Hematopoietic multipotent progenitor cell treated with erythropoietin and hydrocortisone succinate and interleukin-3 and kit ligand, for 8 days (in vitro differentiated cells): ENCODE data around the gene CD84.
"Not testable (repeated sequence)": the region's sequence is repeated elsewhere in the genome, so short reads cannot be mapped to it uniquely, and the experiment has no call there.

ENCODE experiments used
- DNase-seq: peaks from one replicate; pipeline ENCODE4 v3.0.0-alpha.2; 2015

Gene CD84, protein sequence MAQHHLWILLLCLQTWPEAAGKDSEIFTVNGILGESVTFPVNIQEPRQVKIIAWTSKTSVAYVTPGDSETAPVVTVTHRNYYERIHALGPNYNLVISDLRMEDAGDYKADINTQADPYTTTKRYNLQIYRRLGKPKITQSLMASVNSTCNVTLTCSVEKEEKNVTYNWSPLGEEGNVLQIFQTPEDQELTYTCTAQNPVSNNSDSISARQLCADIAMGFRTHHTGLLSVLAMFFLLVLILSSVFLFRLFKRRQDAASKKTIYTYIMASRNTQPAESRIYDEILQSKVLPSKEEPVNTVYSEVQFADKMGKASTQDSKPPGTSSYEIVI

DNA sequence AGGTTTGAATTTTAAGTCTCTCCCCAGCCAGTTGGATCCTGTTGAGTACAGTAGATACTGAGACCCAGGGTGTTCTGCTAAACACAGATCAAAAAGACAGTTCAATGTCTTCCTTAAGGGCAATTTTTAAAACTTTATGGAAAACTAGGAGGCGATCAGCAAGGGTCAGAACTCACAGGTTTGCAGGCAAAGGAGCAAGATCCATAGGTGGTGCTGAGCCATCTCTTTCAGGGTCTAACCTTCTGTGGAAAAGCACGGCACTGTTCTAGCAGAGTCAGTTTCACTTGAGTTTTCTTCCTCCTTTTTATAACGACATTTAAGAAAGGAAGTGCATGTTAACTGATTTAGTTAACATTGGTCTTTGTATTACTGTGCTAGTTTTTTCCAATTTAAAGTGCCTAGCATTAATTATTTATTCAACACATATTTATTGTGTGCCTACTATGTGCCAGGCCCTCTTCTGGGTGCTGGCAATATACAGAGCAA, at the start of gene CD84:
Gene CD84, minus strand, starts transcription at position 281 of the 486 bp plus-strand sequence. Its CDS starts 59 bp downstream, at position 222.
- DNase-seq: peak; percentile 59

DNA sequence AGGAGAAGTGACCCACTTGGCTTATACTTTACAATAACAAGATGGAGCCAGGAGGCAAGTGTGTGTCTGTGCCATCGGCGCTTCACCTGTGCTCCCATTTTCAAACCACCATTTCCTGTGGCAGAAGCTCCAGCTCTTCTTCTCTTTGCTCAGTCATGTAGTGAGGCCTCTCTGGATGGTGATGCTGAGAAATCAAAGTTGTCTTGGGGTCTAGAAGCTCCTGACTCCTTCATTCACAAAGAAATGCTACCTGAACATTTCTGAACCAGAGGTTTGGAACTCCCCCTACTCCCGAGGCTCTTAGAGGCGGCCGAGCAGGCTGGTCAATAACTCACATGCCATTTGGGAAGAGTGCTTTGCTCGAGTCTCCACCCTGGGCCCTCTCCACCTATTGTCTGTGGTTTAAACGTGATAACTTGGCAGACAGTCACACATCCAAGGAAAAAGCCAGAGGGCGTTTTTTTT, 49.5 kb upstream of the CD84 start:
- DNase-seq: no peak

DNA sequence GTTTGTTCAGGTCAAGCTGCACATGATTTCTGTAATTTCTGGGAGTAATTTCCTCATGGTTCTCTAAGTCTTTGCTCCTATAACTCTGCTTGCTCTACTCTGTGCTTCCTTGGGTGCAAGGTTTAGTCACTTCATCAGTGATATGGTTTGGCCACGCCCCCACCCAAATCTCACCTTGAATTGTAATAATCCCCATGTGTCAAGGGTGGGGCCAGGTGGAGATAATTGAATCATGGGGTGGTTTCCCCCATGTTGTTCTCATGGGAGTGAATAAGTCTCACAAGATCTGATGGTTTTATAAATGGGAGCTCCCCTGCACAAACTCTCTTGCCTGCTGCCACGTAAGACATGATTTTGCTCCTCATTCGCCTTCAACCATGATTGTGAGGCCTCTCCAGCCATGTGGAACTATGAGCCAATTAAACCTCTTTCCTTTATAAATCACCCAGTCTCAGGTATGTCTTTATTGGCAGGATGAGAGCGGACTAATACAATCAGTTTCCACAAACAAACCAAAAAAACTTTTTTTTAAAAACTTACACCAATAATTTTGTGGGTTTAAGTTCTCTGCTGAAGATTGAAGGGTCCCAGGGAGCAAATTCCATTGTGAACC, 48.5 kb upstream of the CD84 start:
- not testable (repeated sequence) for DNase-seq

DNA sequence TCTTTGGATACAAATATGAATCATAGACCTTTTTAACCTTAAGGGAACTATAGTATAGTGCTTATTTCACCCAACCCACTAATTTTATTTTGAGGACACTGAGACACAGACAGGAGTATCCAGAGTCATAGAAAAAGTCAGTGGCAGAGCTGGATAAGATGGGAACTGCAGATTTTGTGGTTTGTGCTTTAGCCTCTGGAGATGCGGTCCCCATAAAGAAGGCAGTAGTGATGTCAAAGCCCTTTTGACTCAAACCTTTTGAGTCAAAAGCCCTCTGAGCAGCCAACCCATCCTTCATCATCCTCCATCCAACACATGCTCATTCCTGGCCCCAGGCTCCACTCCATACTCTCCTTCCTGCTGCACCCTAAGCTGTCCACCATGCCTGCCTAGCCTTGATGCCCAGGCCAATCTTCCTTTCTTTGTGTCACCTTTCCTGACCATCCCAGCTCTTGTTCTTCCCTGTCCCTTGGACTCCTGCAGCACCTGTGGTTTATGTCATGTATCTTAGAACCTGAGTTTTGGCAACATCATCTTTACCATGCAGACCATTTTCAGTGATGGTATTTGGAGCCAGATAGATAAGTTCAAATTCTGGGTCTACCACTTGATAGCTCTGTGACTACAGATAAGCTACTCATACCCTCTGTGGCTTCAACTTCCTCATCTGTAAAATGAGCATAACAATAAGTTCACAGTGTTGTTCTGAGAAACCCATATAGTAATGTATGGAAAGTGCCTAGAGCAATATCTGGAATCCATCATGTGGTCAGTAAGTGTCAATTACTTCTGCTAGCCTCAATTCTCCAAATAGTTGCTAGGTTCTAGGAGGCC, 47.4 kb upstream of the CD84 start:
- peak; percentile 88 for DNase-seq

DNA sequence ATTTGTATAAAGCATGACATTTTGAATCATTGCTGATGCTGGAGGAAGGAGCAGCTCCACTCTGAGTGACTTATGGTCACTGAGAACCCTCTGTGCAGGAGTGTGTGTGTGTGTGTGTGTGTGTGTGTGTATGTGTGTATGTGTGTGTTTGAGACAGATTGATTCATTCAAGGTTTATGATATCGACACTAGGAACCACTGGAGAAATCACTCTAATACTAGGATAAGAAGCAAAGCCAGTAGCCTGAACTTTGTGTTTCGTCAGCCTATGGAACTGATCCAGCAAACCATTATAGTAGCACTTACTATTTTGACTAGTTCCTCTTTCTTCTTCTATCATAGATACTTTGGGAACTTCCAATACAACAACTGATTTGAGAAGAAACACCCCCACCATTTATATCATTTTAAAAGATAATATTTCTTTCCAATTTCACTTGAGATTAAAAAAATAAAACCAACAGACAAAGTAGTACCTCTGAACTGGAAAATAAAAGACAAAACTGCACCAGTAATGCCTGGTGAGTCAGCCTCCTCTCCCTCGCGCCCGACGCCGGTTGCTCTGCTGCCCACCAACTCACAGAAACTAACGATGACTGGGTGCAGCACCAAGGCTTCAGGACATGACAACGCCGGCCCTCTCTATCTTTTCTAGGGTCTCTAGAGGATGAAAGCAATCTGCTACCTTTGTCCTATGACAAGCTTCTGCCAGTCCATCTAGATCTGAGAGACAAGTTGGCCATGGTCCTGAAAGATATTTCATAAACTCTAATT, 46.6 kb upstream of the CD84 start:
- DNase-seq: peak; percentile 44

DNA sequence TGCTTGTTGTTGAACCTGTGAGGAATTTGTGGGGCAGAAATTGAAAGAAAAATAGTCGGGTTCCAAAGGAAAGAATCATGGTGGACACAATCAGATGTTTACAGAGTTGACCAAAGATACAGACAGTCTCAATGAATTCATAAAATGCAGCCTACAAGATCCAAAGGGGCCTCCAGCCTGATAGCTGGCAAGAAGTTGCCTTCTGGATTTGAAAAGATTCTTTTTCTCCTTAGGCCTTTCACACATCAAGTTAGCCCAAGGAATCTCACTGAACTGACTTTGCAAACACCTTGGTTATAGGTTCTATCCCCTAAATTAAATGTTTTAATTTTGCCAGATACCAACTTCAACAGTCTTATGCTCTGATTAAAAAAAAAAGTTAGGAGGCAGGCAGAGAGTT, 46.0 kb upstream of the CD84 start:
- no peak for DNase-seq

DNA sequence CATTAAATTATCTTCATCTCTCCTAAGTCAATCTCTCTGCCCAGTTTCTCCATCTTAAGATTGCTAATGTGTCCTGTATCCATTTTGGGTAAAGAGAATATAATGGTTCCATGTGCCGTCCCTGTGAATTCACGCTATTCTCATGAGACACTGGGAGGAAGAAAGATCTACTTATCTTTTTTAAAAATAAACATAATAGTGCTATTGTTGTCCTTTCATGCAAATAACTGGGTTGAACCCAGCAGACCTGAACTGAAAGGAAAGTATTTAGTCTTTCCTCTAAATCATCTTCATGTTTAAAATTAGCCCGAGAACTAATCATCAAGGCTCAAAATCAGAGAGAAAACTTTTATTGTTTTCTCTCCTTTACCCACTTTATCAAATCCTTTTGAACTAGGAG, 45.2 kb upstream of the CD84 start:
- DNase-seq: no peak

DNA sequence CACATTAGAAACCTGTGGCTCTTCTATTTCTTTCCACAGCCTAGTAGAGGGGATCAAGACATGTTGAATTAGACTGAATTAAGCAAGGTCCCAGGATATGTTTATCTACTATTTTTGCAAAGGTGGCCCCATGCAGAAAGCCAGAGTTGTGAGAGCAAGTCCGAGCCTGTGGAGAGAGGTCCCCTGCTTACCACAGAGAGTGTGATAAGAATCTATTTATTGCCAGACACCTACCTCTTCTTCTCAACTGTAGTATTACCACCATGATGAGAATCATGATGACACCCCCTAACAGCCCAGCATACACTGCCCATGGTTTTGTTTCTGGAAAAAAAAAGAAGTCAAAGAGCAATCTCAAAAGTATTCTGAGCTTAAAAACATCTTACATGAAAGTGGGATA, 44.6 kb upstream of the CD84 start:
- DNase-seq: no peak

DNA sequence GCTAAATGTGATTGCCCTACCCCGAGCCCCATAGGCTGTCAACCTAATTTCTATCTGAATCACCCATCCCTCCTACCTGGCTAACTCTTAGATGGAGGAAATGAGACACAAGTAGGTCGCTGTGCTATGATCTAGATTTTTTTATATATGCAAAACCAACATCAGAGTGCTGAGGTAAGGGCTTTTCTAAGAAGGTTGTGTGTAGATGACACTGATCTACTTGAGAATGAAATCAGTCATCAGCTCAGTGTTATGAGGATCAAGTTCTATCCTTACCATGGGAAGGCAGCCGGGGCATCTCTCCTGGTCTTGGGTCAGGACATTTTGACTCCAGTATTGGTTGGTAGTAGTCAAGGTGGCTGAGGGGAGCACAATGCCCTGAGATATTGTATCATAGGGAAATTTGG, 43.9 kb upstream of the CD84 start:
- no peak for DNase-seq

DNA sequence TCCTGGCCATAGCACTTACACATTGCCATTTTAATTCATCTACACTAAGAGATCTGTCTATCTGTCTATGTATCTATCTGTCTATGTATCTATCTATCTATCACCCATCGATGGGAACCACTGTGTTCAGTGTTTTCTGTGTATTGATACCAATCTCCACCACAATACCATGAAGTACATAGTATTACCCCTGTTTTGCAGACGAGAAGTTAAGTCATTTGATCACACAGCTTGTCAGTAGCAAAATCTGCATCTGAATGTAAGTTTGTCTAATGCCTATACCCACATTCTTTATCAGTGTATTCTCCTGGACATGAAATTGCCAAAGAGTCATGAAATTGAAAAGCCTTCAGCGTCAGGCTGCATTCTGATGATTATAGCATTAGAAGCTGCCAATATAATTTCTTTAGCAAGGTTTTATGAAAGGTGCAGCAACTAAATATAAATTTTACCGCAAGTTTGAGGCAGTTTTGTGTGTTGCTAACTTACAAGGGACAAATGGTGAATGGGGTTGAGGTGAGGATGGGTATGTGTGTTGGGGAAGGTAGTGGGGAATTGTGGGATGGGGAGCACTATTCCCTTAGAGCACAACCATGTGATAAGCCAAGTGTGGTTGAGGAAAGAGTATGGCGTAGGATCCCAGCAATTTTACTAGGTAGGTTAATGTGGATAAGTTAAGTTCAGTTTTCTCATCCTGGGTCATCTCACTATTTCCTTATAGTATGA, 43.4 kb upstream of the CD84 start:
- no peak for DNase-seq

DNA sequence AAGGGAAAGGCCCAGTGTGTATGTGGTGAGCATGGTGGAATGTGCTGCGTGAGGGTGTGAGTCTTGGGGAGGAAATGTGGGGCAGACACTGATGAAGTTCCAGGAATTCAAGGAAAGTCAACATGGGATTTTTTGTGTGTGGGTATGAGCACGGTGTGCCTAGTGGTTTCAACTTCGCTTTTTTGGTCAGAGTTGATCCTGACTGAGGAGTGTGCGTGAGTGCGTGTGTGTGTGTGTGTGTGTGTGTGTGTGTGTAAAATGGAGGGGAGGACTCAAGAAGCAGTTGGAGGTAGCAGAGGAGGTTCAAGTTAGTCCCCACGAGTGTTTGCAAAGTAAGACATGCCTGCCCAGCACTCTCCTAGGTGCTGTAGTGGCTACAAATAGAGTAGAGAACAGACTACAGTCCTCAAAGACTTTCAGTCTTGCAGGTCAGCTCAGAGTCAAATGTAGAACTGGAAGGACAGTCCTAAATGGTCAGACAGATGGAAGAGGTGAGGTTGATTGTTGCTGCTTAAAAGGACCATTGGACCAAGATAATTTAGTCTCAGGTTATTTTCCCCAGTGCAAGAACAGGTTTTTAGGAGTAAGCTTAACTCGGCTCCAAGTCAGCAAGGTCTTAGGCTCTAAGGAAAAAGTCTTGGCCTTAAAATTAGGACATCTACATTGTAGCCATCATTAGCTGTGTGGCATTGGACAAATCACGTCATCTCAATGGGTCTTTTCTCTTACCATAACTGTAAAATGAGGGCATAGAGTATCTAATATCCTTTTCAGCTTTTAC, 42.5 kb upstream of the CD84 start:
- no peak for DNase-seq

DNA sequence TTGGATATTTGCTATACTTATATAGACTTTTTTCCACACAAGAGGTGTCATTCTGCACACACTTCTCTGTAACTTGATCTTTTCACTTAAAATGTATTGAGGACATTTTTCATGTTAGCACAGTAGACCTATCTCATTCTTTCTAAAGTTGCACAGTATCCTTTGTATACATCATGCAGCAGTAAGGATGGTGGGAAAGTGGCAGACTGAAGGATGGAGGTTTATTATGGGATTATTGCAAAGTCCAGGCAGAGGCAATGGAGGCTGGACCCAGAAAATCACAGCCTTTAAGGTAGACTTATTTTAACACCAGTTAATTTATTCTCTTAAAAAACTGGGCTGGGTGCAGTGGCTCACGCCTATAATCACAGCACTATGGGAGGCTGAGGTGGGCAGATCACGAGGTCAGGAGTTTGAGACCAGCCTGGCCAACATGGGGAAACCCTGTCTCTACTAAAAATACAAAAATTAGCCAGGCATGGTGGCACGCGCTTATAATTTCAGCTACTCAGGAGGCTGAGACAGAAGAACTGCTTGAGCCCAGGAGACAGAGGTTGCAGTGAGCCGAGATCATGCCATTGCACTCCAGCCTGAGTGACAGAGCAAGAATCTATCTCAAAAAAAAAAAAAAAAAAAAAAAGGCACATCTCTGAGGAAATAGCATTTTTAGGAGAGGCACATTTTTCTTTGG, 41.8 kb upstream of the CD84 start:
- DNase-seq: no peak

DNA sequence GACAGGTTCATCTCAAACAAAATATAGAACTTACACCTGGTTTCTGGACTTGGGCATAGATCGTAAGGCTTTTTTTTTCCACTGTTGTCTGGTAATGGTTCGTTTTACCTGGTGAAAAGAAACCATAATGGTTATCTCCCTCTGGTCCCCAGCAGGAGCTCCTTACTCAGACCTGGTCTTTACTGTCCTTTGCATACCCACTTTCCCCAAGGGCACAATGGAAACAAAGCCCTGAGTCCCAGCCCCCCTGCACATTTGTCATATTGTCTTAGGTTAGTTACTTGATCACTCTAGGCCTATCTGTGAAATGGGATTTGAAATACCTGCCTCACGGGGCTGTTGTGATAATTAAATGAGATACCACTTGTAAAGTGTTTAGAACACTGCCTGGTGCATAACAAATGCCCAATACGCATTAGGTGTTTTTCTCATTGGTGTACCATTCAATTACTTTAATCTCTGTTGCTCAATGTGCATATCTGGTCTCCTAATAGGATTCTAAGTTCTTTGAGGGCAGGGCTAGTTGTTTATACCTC, 40.5 kb upstream of the CD84 start:
- DNase-seq: no peak

DNA sequence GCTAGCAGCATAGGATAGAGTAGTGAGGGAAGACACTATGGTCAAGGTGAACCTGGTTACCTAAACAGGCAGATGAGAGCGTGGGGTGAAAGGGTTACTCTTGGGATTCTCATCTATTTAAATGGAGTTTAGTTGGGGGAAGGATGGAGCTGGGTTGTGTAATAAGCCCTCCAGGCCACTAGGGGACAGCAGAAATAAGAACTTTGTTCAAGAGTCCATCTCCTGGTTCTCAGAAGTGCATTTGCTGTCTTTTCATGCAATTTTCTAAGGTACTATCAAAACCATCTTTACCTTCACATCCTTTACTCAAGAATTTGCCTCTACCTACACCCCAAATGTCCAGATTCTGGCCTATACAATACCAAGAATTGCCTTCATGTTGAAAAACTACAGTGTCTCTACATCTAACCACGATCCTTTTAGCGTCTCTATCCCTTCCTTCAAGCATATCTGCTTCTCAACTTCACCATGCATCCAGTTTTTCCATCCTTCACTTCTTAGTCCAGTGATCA, 39.5 kb upstream of the CD84 start:
- DNase-seq: peak; percentile 48

DNA sequence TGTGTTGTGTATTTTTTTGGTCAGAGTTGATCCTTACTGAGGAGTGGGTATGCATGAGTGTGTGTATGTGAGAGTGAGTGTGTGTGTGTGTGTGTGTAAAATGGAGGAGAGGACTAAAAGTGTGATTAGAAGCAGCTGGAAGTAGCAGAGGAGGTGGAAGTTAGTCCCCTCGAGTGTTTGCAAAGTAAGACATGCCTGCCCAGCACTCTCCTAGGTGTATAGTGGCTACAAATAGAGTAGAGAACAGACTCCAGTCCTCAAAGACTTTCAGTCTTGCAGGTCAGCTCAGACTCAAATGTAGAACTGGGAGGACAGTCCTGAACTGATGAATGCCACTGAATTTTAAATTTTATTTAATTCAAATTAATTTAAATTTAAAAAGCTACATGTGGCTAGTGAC, 39.0 kb upstream of the CD84 start:
- DNase-seq: no peak

DNA sequence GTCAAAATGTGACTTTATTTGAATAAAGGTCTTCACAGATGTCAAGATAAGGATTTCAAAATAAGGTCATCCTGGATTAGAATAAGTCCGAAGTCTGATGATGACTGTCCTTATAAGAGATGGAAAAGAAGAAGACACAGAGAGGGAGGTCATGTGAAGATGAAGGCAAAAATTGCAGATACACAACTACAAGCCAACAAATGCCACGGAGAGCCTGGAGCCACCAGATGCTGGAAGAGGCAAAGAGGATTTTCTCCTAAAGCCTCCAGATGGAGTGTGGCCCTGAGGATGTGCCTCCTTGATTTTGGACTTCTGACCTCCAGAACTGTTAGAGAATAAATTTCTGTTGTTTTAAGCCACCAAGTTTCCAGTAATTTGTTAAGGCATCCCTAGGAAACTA, 36.4 kb upstream of the CD84 start:
- DNase-seq: no peak

DNA sequence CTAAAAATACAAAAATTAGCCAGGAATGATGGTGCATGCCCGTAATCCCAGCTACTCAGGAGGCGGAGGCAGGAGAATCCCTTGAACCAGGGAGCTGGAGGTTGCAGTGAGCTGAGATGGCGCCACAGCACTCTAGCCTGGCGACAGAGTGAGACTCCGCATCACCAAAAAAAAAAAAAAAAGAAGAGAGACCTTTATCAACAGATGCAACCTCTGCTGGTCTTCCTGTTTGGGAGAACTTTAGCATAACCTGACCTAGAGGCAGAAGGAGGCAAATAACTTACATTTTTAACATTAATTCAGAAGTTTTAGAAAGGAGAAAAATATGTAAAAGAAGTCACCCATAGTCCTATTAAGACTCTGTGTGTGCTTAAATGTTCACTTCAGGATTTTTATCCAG, 35.1 kb upstream of the CD84 start:
- peak; percentile 16 for DNase-seq

DNA sequence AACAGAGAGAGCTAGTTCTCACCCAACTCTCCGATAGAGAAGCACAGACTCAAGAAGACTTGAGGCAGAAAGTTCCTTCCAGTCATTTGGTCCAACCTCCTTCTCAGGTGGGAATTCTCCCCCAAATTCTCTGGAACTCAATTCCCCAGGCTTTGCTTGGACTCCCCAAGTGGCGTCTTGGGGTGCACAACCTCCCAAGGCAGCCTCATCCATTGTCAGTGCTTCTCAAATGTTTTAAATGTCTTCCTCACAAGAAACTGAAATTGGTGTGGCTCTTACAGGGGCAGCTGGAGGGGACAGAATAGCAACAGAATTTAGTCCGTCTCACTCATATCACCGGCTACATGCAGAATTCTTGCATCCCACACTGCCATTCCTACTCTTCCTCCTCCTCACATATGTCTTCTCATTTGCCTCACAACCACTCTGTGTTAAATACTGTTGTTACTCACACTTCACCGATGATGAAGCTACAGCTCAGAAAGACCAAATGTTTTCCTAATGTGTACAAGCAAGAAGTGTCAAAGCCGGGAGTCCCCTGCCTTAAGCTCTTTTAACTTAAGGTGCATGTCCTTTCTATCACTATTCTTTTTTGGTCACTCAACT, 33.4 kb upstream of the CD84 start:
- no peak for DNase-seq

DNA sequence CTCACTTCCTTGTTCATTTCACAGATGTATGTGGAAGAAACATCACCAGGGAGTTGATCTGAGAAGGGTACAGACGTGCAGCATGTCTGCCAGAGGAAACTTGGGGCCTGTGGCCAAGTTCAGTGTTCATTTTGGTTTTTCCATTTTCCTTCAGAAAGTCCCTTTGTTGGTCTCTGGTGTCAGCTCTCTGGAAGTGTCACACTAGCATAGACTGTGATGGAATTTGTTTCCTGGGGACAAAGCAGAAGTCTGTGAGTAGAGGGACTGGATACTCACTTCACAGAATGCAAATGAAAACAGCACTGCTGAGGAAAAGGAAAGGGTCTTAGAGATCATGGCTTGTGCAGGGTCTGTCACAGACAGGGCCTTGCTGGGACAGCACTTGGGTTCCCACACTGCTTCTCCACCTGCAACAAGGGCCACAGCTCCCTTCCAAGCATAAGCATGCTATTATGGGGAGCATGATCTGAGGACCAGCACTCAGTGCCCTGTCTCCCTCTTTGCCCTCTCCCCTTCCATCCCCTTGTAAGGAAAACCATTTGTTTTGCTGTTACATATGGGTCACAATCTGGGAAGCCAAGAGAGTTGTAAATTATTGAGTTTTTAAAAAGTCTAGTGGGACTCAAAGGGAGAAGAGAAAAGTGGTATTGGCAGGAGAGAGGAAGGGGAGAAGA, 31.4 kb upstream of the CD84 start:
- no peak for DNase-seq
